Measurements from ENCODE around the gene TRIM33. TPM values are rescaled to one million over a fixed set of nuclear protein-coding genes. Genes with fewer than 3 reads are reported as not detected.
"Not testable (repeated sequence)": the region's sequence is repeated elsewhere in the genome, so short reads cannot be mapped to it uniquely, and the experiment has no call there.

Gene TRIM33
- total and polyA plus RNA-seq, 5 donors from 2014 or later, result 27.7 to 56.6 (median 32.3) TPM

DNA sequence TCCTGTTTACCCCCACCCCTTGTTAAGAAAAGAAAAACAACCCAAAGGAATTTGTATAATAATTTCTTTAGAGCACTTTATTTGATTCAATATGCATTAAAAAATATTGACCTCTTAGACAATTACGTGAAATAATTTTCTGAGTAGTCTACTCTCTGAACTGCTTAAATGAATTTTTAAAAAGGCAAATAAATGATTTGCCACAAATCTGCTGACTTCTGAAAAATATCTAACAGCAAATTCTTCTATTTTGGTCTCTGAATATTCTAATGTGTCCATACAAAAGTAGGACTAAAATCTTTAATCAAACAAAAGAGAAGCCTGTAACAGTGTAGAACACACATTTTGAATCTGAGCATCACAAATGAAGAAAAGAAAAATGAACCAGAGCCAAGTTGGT is 115.1 kb downstream of the TRIM33 start:
- DNase-seq, result no peak
- Histone ChIP-seq H3K27me3 (ENCODE audit: control insufficient read depth, insufficient read depth, low read length) (no peaks in the 10 kb centered on the region), H3K36me3 (ENCODE audit: control insufficient read depth, insufficient read depth, low read length) (peaks cover 60% of the 10 kb centered on the region), H3K4me3 (ENCODE audit: low read depth, low read length) (no peak overlapping the region), H3K9me3 (ENCODE audit: control insufficient read depth in 2 of 2, low read length in 2 of 2) (no peaks in the 10 kb centered on the region), H3K4me1 (ENCODE audit: control insufficient read depth, insufficient read depth, low read length, poor library complexity, severe bottlenecking) (no peaks in the 10 kb centered on the region), H3K27ac (ENCODE audit: insufficient read depth, low read length, poor library complexity, severe bottlenecking) (no peak overlapping the region)
- Mint-ChIP-seq H3K4me3 (no peak overlapping the region), H3K36me3 (peaks cover 53% of the 10 kb centered on the region), H3K27ac (no peak overlapping the region), H3K9me3 (peaks cover 0 to 7% (median 0%) of the 10 kb centered on the region in 7 donors), H3K27me3 (no peaks in the 10 kb centered on the region), H3K4me1 (peaks cover 0 to 6% (median 4%) of the 10 kb centered on the region in 4 donors)
- no peak for ATAC-seq (ENCODE audit: low read depth in 2 of 2)

DNA sequence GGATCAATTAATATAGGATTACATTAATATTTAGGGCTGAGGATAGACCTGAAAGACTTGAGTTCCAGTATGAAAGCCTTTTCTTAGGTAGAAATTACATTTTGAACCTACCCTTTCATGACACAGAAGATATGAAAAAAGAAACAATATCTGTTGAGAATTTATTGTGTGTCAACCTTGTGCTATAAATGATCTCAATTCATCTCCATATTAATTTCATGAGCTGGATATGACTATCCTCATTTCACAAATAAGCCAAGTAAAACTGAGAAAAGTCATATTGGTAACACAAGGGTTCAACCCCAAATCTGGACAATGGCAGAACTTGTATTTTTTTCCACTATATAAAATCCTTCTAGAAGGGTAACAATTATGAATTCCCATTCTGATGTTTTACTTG is 120.0 kb downstream of the TRIM33 start:
- DNase-seq, result no peak
- H3K27ac Mint-ChIP-seq, result no peak overlapping the region

DNA sequence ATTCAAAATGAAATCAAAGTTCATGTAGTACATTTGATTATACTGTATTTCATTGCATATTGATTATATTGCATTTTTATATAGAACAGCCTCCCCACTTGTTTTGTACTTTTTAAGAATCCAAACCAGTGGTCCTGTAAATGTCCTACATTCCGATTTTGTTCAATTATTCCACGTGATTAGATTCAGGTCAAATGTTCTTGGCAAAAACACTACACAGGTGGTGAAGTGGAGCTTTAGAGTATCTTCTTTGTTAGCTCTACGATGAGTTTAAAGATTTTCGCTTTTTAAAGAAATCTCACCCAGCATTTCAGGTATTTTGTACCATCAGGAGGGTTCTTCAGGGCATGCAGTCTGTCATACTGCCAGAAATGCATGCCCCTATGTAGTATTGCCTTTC is 120.6 kb downstream of the TRIM33 start:
- no peaks in the 10 kb centered on the region for H3K27me3 Mint-ChIP-seq
- Histone ChIP-seq H3K36me3 (ENCODE audit: control insufficient read depth, insufficient read depth, low read length) (peaks cover 23% of the 10 kb centered on the region), H3K27ac (ENCODE audit: insufficient read depth, low read length, poor library complexity, severe bottlenecking) (no peak overlapping the region), H3K4me3 (ENCODE audit: low read depth, low read length) (no peak overlapping the region), H3K27me3 (ENCODE audit: control insufficient read depth, insufficient read depth, low read length) (no peaks in the 10 kb centered on the region), H3K9me3 (ENCODE audit: control insufficient read depth in 2 of 2, low read length in 2 of 2) (peaks cover 2 to 14% of the 10 kb centered on the region in 2 experiments), H3K4me1 (ENCODE audit: control insufficient read depth, insufficient read depth, low read length, poor library complexity, severe bottlenecking) (no peaks in the 10 kb centered on the region)
- no peak overlapping the region for H3K27ac Mint-ChIP-seq
- peaks cover 0 to 13% (median 3%) of the 10 kb centered on the region in 4 donors for H3K4me1 Mint-ChIP-seq
- peaks cover 22% of the 10 kb centered on the region for H3K36me3 Mint-ChIP-seq
- DNase-seq, result no peak
- peaks cover 2 to 23% (median 6%) of the 10 kb centered on the region in 7 donors for H3K9me3 Mint-ChIP-seq
- no peak for ATAC-seq (ENCODE audit: low read depth in 2 of 2)
- H3K4me3 Mint-ChIP-seq, result no peak overlapping the region

More for the DNA sequence above, 120.0 kb downstream of the TRIM33 start:
- Histone ChIP-seq H3K4me1 (ENCODE audit: control insufficient read depth, insufficient read depth, low read length, poor library complexity, severe bottlenecking) (no peaks in the 10 kb centered on the region), H3K9me3 (ENCODE audit: control insufficient read depth in 2 of 2, low read length in 2 of 2) (peaks cover 0 to 8% of the 10 kb centered on the region in 2 experiments), H3K27me3 (ENCODE audit: control insufficient read depth, insufficient read depth, low read length) (no peaks in the 10 kb centered on the region), H3K36me3 (ENCODE audit: control insufficient read depth, insufficient read depth, low read length) (peaks cover 27% of the 10 kb centered on the region), H3K4me3 (ENCODE audit: low read depth, low read length) (no peak overlapping the region), H3K27ac (ENCODE audit: insufficient read depth, low read length, poor library complexity, severe bottlenecking) (no peak overlapping the region)
- Mint-ChIP-seq H3K27me3 (no peaks in the 10 kb centered on the region), H3K4me3 (no peak overlapping the region), H3K4me1 (peaks cover 0 to 13% (median 3%) of the 10 kb centered on the region in 4 donors), H3K9me3 (peaks cover 1 to 20% (median 5%) of the 10 kb centered on the region in 7 donors), H3K36me3 (peaks cover 22% of the 10 kb centered on the region)
- no peak for ATAC-seq (ENCODE audit: low read depth in 2 of 2)

DNA sequence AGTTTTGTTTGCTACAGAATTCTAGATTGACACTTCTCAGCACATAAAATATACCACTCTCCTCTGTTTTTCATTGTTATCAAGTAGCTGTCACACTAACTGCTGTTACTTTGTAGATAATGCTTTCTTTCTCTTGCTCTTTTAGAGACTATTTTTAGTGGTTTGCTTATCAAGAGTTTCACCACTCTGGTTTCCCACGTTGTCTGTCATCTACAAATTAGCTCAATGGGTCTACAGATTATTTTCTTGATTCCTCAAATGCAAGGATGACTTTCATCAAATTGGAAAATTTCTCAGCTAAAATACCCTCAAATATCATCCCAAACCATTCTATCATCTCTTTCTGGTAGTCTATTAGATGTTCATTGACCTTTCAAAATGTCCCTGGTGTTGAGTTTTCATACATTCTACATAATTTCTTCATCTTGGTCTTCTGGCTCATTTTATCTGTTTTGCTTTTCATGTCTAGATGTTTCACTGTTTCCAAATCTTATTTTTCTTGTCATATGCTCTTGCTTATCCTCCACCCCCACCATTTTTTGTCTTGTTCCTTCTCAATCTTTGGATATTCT is 122.5 kb downstream of the TRIM33 start:
- H3K4me1 ChIP-seq (ENCODE audit: control insufficient read depth, insufficient read depth, low read length, poor library complexity, severe bottlenecking), result no peaks in the 10 kb centered on the region
- Mint-ChIP-seq H3K4me3 (no peak overlapping the region), H3K4me1 (peaks cover 0 to 13% (median 3%) of the 10 kb centered on the region in 4 donors), H3K27me3 (peaks cover 4% of the 10 kb centered on the region), H3K9me3 (peaks cover 4 to 34% (median 14%) of the 10 kb centered on the region in 7 donors), H3K36me3 (peaks cover 17% of the 10 kb centered on the region), H3K27ac (peak overlapping the region in 1 of 3 donors; percentile 1)
- ATAC-seq (ENCODE audit: low read depth in 2 of 2), result no peak
- no peaks in the 10 kb centered on the region for H3K27me3 ChIP-seq (ENCODE audit: control insufficient read depth, insufficient read depth, low read length)
- H3K27ac ChIP-seq (ENCODE audit: insufficient read depth, low read length, poor library complexity, severe bottlenecking), result no peak overlapping the region
- no peak for DNase-seq
- peaks cover 15 to 27% of the 10 kb centered on the region in 2 experiments for H3K9me3 ChIP-seq (ENCODE audit: control insufficient read depth in 2 of 2, low read length in 2 of 2)
- no peak overlapping the region for H3K4me3 ChIP-seq (ENCODE audit: low read depth, low read length)
- peaks cover 15% of the 10 kb centered on the region for H3K36me3 ChIP-seq (ENCODE audit: control insufficient read depth, insufficient read depth, low read length)

DNA sequence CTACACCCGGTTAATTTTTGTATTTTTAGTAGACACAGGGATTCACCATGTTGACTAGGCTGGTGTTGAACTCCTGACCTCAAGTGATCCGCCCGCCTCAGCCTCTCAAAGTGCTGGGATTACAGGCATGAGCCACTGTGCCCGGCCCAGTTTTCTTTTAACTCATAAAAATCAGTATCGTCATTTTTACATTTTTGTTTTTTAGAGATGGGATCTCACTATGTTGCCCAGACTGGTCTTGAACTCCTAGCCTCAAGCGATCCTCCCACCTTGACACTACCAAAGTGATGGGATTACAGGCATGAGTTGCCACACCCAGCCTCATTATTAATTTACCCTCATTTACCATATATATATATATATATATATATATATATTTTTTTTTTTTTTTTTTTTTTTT is 123.4 kb downstream of the TRIM33 start:
- not testable (repeated sequence) for H3K4me1 ChIP-seq (ENCODE audit: control insufficient read depth, insufficient read depth, low read length, poor library complexity, severe bottlenecking); DNase-seq; H3K27ac Mint-ChIP-seq; H3K4me3 Mint-ChIP-seq; H3K27me3 ChIP-seq (ENCODE audit: control insufficient read depth, insufficient read depth, low read length); H3K4me3 ChIP-seq (ENCODE audit: low read depth, low read length); H3K27me3 Mint-ChIP-seq; H3K27ac ChIP-seq (ENCODE audit: insufficient read depth, low read length, poor library complexity, severe bottlenecking); ATAC-seq (ENCODE audit: low read depth in 2 of 2)
- Mint-ChIP-seq H3K36me3 (peaks cover 17% of the 10 kb centered on the region), H3K4me1 (peaks cover 0 to 13% (median 3%) of the 10 kb centered on the region in 4 donors), H3K9me3 (peaks cover 4 to 39% (median 16%) of the 10 kb centered on the region in 7 donors)
- H3K9me3 ChIP-seq (ENCODE audit: control insufficient read depth in 2 of 2, low read length in 2 of 2), result peaks cover 15 to 27% of the 10 kb centered on the region in 2 experiments
- peaks cover 11% of the 10 kb centered on the region for H3K36me3 ChIP-seq (ENCODE audit: control insufficient read depth, insufficient read depth, low read length)

DNA sequence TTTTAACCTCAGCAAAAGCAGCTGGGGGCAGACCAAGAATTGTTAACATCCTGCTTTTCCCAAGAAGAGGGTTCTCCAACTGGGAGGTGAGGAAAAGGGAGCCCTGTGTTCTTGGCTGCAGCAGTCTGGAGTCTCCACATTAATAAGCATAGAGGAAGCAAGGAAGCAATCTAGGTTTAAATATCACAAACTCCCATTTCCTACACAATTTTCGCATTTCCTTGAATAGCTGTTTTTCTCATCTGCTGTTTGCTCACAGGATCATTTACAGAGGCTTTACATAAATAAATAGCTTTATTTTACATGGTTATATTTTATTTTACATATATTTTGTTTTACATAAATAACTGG is 124.0 kb downstream of the TRIM33 start:
- no peak overlapping the region for H3K4me3 ChIP-seq (ENCODE audit: low read depth, low read length)
- ATAC-seq (ENCODE audit: low read depth in 2 of 2) (no peak), DNase-seq (no peak)
- H3K27ac ChIP-seq (ENCODE audit: insufficient read depth, low read length, poor library complexity, severe bottlenecking), result no peak overlapping the region
- H3K9me3 ChIP-seq (ENCODE audit: control insufficient read depth in 2 of 2, low read length in 2 of 2), result peaks cover 15 to 27% of the 10 kb centered on the region in 2 experiments
- H3K36me3 Mint-ChIP-seq, result peaks cover 11% of the 10 kb centered on the region
- H3K9me3 Mint-ChIP-seq, result peaks cover 6 to 39% (median 16%) of the 10 kb centered on the region in 7 donors
- H3K4me1 Mint-ChIP-seq, result peaks cover 0 to 11% (median 3%) of the 10 kb centered on the region in 4 donors
- H3K4me1 ChIP-seq (ENCODE audit: control insufficient read depth, insufficient read depth, low read length, poor library complexity, severe bottlenecking), result no peaks in the 10 kb centered on the region
- H3K4me3 Mint-ChIP-seq, result no peak overlapping the region
- peaks cover 5% of the 10 kb centered on the region for H3K36me3 ChIP-seq (ENCODE audit: control insufficient read depth, insufficient read depth, low read length)
- no peak overlapping the region for H3K27ac Mint-ChIP-seq
- no peaks in the 10 kb centered on the region for H3K27me3 ChIP-seq (ENCODE audit: control insufficient read depth, insufficient read depth, low read length)
- H3K27me3 Mint-ChIP-seq, result peaks cover 4% of the 10 kb centered on the region

DNA sequence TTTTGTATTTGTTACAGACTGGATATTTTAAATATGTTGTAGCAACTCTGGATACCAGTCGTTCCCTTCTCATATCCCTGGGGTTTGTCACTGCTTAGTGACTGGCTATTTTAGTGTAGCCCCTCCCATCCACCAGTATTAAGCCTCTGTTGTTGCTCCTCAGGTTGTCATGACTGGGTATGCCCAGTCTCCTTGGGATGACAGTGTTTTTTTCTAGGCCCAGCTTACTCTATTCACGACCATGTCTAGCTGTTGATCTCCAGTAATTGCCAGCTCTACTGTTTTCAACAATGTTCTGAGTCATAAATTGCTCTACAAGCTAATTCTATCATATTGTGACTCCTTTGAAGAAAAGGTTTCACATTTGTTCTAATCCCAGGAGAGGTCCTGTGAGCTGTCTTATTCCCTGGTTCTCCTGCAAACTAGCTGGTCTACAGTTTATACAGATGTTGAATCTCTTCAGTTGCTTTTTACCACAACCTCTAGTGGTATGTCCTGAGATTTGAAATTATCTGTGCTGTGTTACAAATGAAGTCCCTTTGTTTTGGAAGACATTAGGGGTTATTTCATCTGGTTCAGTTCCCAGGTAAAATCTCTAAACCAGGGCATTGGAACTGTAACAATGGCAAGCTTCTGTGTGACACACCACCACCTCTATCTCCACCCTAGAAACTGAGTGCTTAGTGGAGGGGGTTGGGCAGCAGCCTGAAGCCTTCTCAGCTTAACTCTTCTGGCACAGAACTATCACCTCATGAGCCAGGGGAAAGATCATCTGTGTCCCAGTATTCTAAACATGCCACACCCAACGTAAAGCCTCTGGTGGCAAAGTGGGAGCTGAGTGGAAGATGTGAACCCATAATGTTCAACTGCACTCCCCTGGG is 124.6 kb downstream of the TRIM33 start:
- Mint-ChIP-seq H3K36me3 (peaks cover 5% of the 10 kb centered on the region), H3K9me3 (peaks cover 6 to 39% (median 16%) of the 10 kb centered on the region in 7 donors), H3K27ac (no peak overlapping the region), H3K27me3 (peaks cover 4% of the 10 kb centered on the region), H3K4me3 (no peak overlapping the region), H3K4me1 (peaks cover 0 to 7% (median under 1%) of the 10 kb centered on the region in 4 donors)
- peaks cover 2% of the 10 kb centered on the region for H3K36me3 ChIP-seq (ENCODE audit: control insufficient read depth, insufficient read depth, low read length)
- H3K27ac ChIP-seq (ENCODE audit: insufficient read depth, low read length, poor library complexity, severe bottlenecking), result no peak overlapping the region
- ATAC-seq (ENCODE audit: low read depth in 2 of 2) (no peak), DNase-seq (no peak)
- no peak overlapping the region for H3K4me3 ChIP-seq (ENCODE audit: low read depth, low read length)
- H3K4me1 ChIP-seq (ENCODE audit: control insufficient read depth, insufficient read depth, low read length, poor library complexity, severe bottlenecking), result no peaks in the 10 kb centered on the region
- H3K27me3 ChIP-seq (ENCODE audit: control insufficient read depth, insufficient read depth, low read length), result no peaks in the 10 kb centered on the region
- peaks cover 15 to 27% of the 10 kb centered on the region in 2 experiments for H3K9me3 ChIP-seq (ENCODE audit: control insufficient read depth in 2 of 2, low read length in 2 of 2)

All from CD4-positive, CD25-positive, alpha-beta regulatory T cell (primary cell).